K562 (cell line): ENCODE results near the gene PES1. TPM values are rescaled to one million over a fixed set of nuclear protein-coding genes. Genes with fewer than 3 reads are reported as not detected.

Experiments used
- ATAC-seq: fragments of 200-7000 bp; cut with Tn5 transposase; 3 replicates; pipeline ENCODE4 v1.9.1; 2020; ENCODE audit warnings: moderate library complexity
- BruUV-seq: library from RNA; stranded (reverse); fragments of 400-500 nt; replicated peaks from 2 replicates; lab custom pipeline; 2021; lab: Mats Ljungman, UMichigan
- CTCF ChIA-PET: fragments of 300-600 bp; formaldehyde crosslinking; extraction: SDS; loops from one replicate; lab custom pipeline; 2021; ENCODE audit warnings: low intra/inter-chr PET ratio; lab: Yijun Ruan, JAX
- POLR2A ChIA-PET: fragments of 300-600, 350-650 bp; sonication (Branson Sonifier 250); formaldehyde crosslinking; extraction: SDS; loops from one replicate; lab custom pipeline; 2021; ENCODE audit warnings: antibody characterized with exemption, inconsistent platforms; lab: Yijun Ruan, JAX
- DNase-seq, 4 experiments: peaks; one replicate each; pipeline versions ENCODE4 v3.0.0 to v3.0.0-alpha.2; 2011 to 2018; ENCODE audit warnings: low spot score in 3 of 4, mixed read lengths in 3 of 4; ENCODE audit errors: extremely low read depth in 1 of 4
- FAIRE-seq: peaks from 2 replicates; lab custom pipeline; 2011; peaks lifted over from hg19 to GRCh38; lab: Jason Lieb, UNC
- H2AFZ ChIP-seq: 2 replicates; pipeline ENCODE4 v1.6.0; 2011; ENCODE audit warnings: low read depth, low read length, control low read depth, inconsistent platforms
- H3K27ac ChIP-seq: fragments of 200-600 bp; 3 replicates; pipeline ENCODE4 v1.8.0; 2011; ENCODE audit warnings: low read depth, mild to moderate bottlenecking, control low read depth, inconsistent platforms, low read length, moderate library complexity, mixed read lengths; ENCODE audit errors: extremely low read depth
- H3K27me3 ChIP-seq, 2 experiments: fragments of 300-600 bp in 1 of 2; 2 replicates in 1 of 2; 3 replicates in 1 of 2; pipeline versions ENCODE4 v1.6.0 to v1.8.0; 2011; ENCODE audit warnings: inconsistent platforms in 2 of 2, low read length in 2 of 2, mild to moderate bottlenecking in 1 of 2, mixed read lengths in 1 of 2, moderate library complexity in 1 of 2; ENCODE audit not compliant: control insufficient read depth in 2 of 2, insufficient read depth in 2 of 2
- H3K36me3 ChIP-seq: fragments of 300-600 bp; 3 replicates; pipeline ENCODE4 v1.8.0; 2011; ENCODE audit warnings: mild to moderate bottlenecking, low read length, inconsistent platforms; ENCODE audit not compliant: control insufficient read depth, insufficient read depth
- H3K4me1 ChIP-seq, 2 experiments: fragments of 200-600 bp in 1 of 2; replicated peaks in 1 of 2; 2 replicates in 1 of 2; 3 replicates in 1 of 2; pipeline versions ENCODE4 v1.5.1 to v1.8.0; 2011; ENCODE audit warnings: inconsistent platforms in 2 of 2, low read length in 2 of 2, mild to moderate bottlenecking in 1 of 2, mixed read lengths in 1 of 2, moderate library complexity in 1 of 2; ENCODE audit not compliant: control insufficient read depth in 2 of 2, insufficient read depth in 2 of 2
- H3K4me2 ChIP-seq: 2 replicates; pipeline ENCODE4 v1.6.1; 2011; ENCODE audit warnings: low read length, control low read depth, inconsistent platforms, mixed read lengths; ENCODE audit not compliant: insufficient read depth
- H3K4me3 ChIP-seq: fragments of 200-600 bp; sonication (generic), shearing (Covaris generic); 2 replicates; pipeline ENCODE4 v1.5.1; 2016; ENCODE audit warnings: control low read depth, inconsistent platforms
- H3K79me2 ChIP-seq: fragments of 200-600 bp; 3 replicates; pipeline ENCODE4 v1.8.0; 2011; ENCODE audit warnings: low read length, inconsistent platforms; ENCODE audit not compliant: control insufficient read depth, insufficient read depth
- H3K9ac ChIP-seq, 2 experiments: 2 replicates each; pipeline versions ENCODE4 v1.6.0 to v1.6.1; 2011; ENCODE audit warnings: low read depth in 2 of 2, low read length in 2 of 2, control low read depth in 1 of 2, inconsistent platforms in 1 of 2, mild to moderate bottlenecking in 1 of 2, mixed read lengths in 1 of 2; ENCODE audit not compliant: insufficient read depth in 1 of 2
- H3K9me1 ChIP-seq: one replicate; pipeline ENCODE4 v1.6.0; 2011; ENCODE audit warnings: inconsistent platforms, mild to moderate bottlenecking, low read length, moderate library complexity; ENCODE audit not compliant: control insufficient read depth, insufficient read depth
- H3K9me3 ChIP-seq: replicated peaks from 2 replicates; pipeline ENCODE4 v1.5.1; 2011; ENCODE audit warnings: low read depth, low read length, inconsistent platforms; ENCODE audit not compliant: control insufficient read depth, insufficient read depth
- H4K20me1 ChIP-seq: replicated peaks from 2 replicates; pipeline ENCODE4 v1.6.1; 2011; ENCODE audit warnings: low read length, inconsistent platforms, mixed read lengths; ENCODE audit not compliant: control insufficient read depth, insufficient read depth
- ATF4 ChIP-seq: fragments of 450-650 bp; formaldehyde crosslinking; IDR thresholded peaks from 2 replicates; pipeline ENCODE4 v1.4.0; 2022; ENCODE audit warnings: mild to moderate bottlenecking, moderate library complexity
- FOXA1 ChIP-seq: fragments of 450-650 bp; IDR thresholded peaks from 2 replicates; pipeline ENCODE4 v1.6.1; 2016; ENCODE audit warnings: mild to moderate bottlenecking, borderline replicate concordance
- HDAC2 ChIP-seq: fragments of 450-650 bp; IDR thresholded peaks from 2 replicates; pipeline ENCODE4 v1.6.1; 2016; ENCODE audit warnings: mild to moderate bottlenecking
- KDM1A ChIP-seq, 2 experiments: fragments of 450-650 bp; IDR thresholded peaks; 2 replicates each; pipeline ENCODE4 v1.6.1; 2016; ENCODE audit warnings: mild to moderate bottlenecking in 2 of 2
- MBD2 ChIP-seq: sonication (generic); IDR thresholded peaks from 2 replicates; pipeline ENCODE4 v1.6.1; 2016; ENCODE audit warnings: low read depth, borderline replicate concordance
- MEIS2 ChIP-seq: fragments of 450-650 bp; IDR thresholded peaks from 2 replicates; pipeline ENCODE4 v1.6.1; 2014; ENCODE audit warnings: mild to moderate bottlenecking; ENCODE audit not compliant: partially characterized antibody
- NFE2 ChIP-seq: IDR thresholded peaks from 2 replicates; pipeline ENCODE4 v1.6.1; 2014; ENCODE audit warnings: antibody characterized with exemption, low read depth
- PATZ1 ChIP-seq: fragments of 250-450 bp; sonication (Bioruptor Pico); IDR thresholded peaks from 2 replicates; pipeline ENCODE4 v1.5.0; 2020; ENCODE audit warnings: mild to moderate bottlenecking, borderline replicate concordance
- PHB ChIP-seq: fragments of 250-450 bp; sonication (Bioruptor Pico); IDR thresholded peaks from 2 replicates; pipeline ENCODE4 v1.5.0; 2021
- RB1 ChIP-seq: fragments of 450-650 bp; IDR thresholded peaks from 2 replicates; pipeline ENCODE4 v1.6.1; 2017; ENCODE audit warnings: low read depth, mild to moderate bottlenecking
- RBM25 ChIP-seq: fragments of 200-400 bp; formaldehyde crosslinking; IDR thresholded peaks from 2 replicates; pipeline ENCODE4 v1.6.1; 2018; ENCODE audit warnings: low read length, low read depth, moderate library complexity; ENCODE audit not compliant: severe bottlenecking
- SFPQ ChIP-seq: fragments of 200-400 bp; formaldehyde crosslinking; IDR thresholded peaks from 2 replicates; pipeline ENCODE4 v1.6.1; 2017; ENCODE audit warnings: mild to moderate bottlenecking, low read depth, low read length, moderate library complexity
- SMAD2 ChIP-seq: fragments of 150-350 bp; IDR thresholded peaks from 2 replicates; pipeline ENCODE4 v1.6.1; 2014; ENCODE audit warnings: low read depth, mild to moderate bottlenecking, low read length
- TCF3 ChIP-seq: sonication (generic); formaldehyde crosslinking; IDR thresholded peaks from 2 replicates; pipeline ENCODE4 v1.4.0; 2020; ENCODE audit warnings: mild to moderate bottlenecking, missing genetic modification reagents
- TOE1 ChIP-seq, 2 experiments: fragments of 450-650 bp in 1 of 2; sonication (generic) in 1 of 2; formaldehyde crosslinking in 1 of 2; IDR thresholded peaks; 2 replicates each; pipeline versions ENCODE4 v1.7.1 to v1.8.0; 2016 to 2022; ENCODE audit warnings: borderline replicate concordance in 2 of 2, mild to moderate bottlenecking in 2 of 2, antibody characterized with exemption in 1 of 2, inconsistent platforms in 1 of 2, low read depth in 1 of 2, missing genetic modification reagents in 1 of 2, moderate library complexity in 1 of 2
- ZBTB5 ChIP-seq: fragments of 450-650 bp; IDR thresholded peaks from 2 replicates; pipeline ENCODE4 v1.6.1; 2017; ENCODE audit warnings: antibody characterized with exemption
- ZFP36 ChIP-seq: fragments of 150-350 bp; IDR thresholded peaks from 2 replicates; pipeline ENCODE4 v1.6.1; 2018; ENCODE audit warnings: low read length, low read depth; ENCODE audit not compliant: partially characterized antibody
- WGBS: fragments of 100-300 bp; shearing (Covaris generic); methylation state at CpG from one replicate; pipeline ENCODE4 v1.1.6; 2016; ENCODE audit warnings: low coverage, mixed read lengths; ENCODE audit not compliant: insufficient coverage; ENCODE audit errors: missing lambda C conversion rate; 5-methylcytosine and 5-hydroxymethylcytosine counted together
- in situ Hi-C: fragments of 300-500 bp; cut with MboI; formaldehyde crosslinking; loops from 4 replicates; pipeline ENCODE4 v1.15.0; 2018; ENCODE audit warnings: inconsistent platforms, mixed read lengths
- intact Hi-C: fragments of 100-400 bp; cut with micrococcal nuclease; formaldehyde crosslinking; loops from 2 replicates; pipeline ENCODE4 v1.14.2; 2022
- polyA plus RNA-seq, 8 experiments: library from polyadenylated mRNA; depleted of rRNA in 4 of 8; stranded (reverse) in 5 of 8; unstranded in 3 of 8; fragments of >200 nt; fragmentation: Nextera tagmentation in 2 of 8; fragmentation: Illumina TruSeq in 1 of 8; extraction: Ambion mirVana in 2 of 8; extraction: Trizol in 1 of 8; gene quantifications; 2 replicates each; pipeline versions ENCODE4 v1.2.1 to v1.2.3, GENCODE V29; 2011 to 2014; ENCODE audit warnings: inconsistent platforms in 1 of 8, missing spikeins in 1 of 8
- total RNA-seq, 7 experiments: library from RNA; depleted of rRNA in 6 of 7; stranded (reverse); fragments of >200 nt in 6 of 7; fragmentation: Illumina TruSeq in 2 of 7; extraction: Trizol in 2 of 7; gene quantifications; 2 replicates each; pipeline versions ENCODE4 v1.2.1 to v1.2.3, GENCODE V29; 2011 to 2021; ENCODE audit warnings: low replicate concordance in 1 of 7

PES1 gene
- total and polyA plus RNA-seq, 9 of the 15 experiments (the other 6 are each of a cell fraction or from before 2014, with no cell fraction given) = 6.5 to 158 (median 94.3) TPM

- H3K9me1 ChIP-seq = no peaks in the 10 kb centered on the region
- 0% methylated on average over 1 of the region's 1 CpG for whole genome bisulfite sequencing
- BruUV-seq = no TSS peak
- no peaks in the 10 kb centered on the region for H4K20me1 ChIP-seq
- intact Hi-C loops (no loop called here), in situ Hi-C loops (no loop called here)
- no peak overlapping the region for H3K4me2 ChIP-seq
- CTCF ChIA-PET = no interaction called here
- H3K79me2 ChIP-seq = no peaks in the 10 kb centered on the region
- ATAC-seq = no peak
- no peaks in the 10 kb centered on the region for H3K9me3 ChIP-seq
- no peak for FAIRE-seq
- peaks cover 0 to 13% of the 10 kb centered on the region in 2 experiments; a peak in 2 of 5 replicates for H3K4me1 ChIP-seq
- no peak overlapping the region for H3K27ac ChIP-seq
- no peak overlapping the region for H3K4me3 ChIP-seq
- no peaks in the 10 kb centered on the region for H3K36me3 ChIP-seq
- H3K27me3 ChIP-seq = no peaks in the 10 kb centered on the region
- DNase-seq = no peak
- POLR2A ChIA-PET = interaction anchor here (0.7 kb wide), 1 partner anchor 97 kb away, joined by 3 read pairs; no protein-coding TSS in a partner anchor
- H2AFZ ChIP-seq = no peak overlapping the region
- H3K9ac ChIP-seq = no peak overlapping the region
- no peak for TF ChIP-seq PHB (CRISPR knock-in tag)
- no peak for TF ChIP-seq MEIS2
- TF ChIP-seq TOE1 (IDR thresholded peaks at IDR 0.05; ENCODE audit: borderline replicate concordance) = no peak
- TF ChIP-seq TOE1 (CRISPR knock-in tag; IDR thresholded peaks at IDR 0.05; ENCODE audit: borderline replicate concordance, low read depth) = no peak
- peak; percentile 80 for TF ChIP-seq RBM25
- no peak for TF ChIP-seq RB1
- TF ChIP-seq KDM1A (IDR thresholded peaks at IDR 0.05) = peak; percentile 16 to 55; a peak in 3 of 4 replicates
- TF ChIP-seq HDAC2 = peak; percentile 30; the same call in 1 of the 2 replicates
- no peak for TF ChIP-seq ZBTB5
- peak; percentile 65 for TF ChIP-seq ZFP36
- no peak for TF ChIP-seq PATZ1
- TF ChIP-seq NFE2 = no peak
- no peak for TF ChIP-seq TCF3 (CRISPR knock-in tag)
- no peak for TF ChIP-seq ATF4 (CRISPR knock-in tag)
- TF ChIP-seq SMAD2 = no peak
- no peak for TF ChIP-seq FOXA1
- no peak for TF ChIP-seq MBD2
- no peak for TF ChIP-seq SFPQ
Measured at GRCh38 chr22:30552719-30553118, 39.0 kb downstream of the PES1 start.
